Fibroblast of pulmonary artery (primary cell): ENCODE results near the gene ZNF275.

Source experiments
- DNase-seq: peaks from one replicate; pipeline ENCODE4 v3.0.0-alpha.2; 2010; ENCODE audit warnings: low read depth
- H3K4me3 ChIP-seq: replicated peaks from 2 replicates; pipeline ENCODE4 v1.5.1; 2011; ENCODE audit warnings: low read depth, mild to moderate bottlenecking, control low read depth, low read length, moderate library complexity
- CTCF ChIP-seq: IDR thresholded peaks from 2 replicates; pipeline ENCODE4 v1.5.1; 2011; ENCODE audit warnings: mild to moderate bottlenecking, control low read depth, low read length, inconsistent platforms; ENCODE audit errors: missing control alignments

Gene ZNF275

GRCh38 chrX:153392642-153393321, 58.8 kb downstream of the ZNF275 start:
- DNase-seq: no peak
- no peak overlapping the region for H3K4me3 ChIP-seq
- no peak for TF ChIP-seq CTCF

GRCh38 chrX:153394612-153395011, 60.7 kb downstream of the ZNF275 start:
- H3K4me3 ChIP-seq: no peak overlapping the region
- TF ChIP-seq CTCF: no peak
- no peak for DNase-seq

- DNase-seq: no peak
- TF ChIP-seq CTCF: no peak
- H3K4me3 ChIP-seq: no peak overlapping the region
These were observed 61.8 kb downstream of the ZNF275 start for GRCh38 chrX:153395613-153396319.

GRCh38 chrX:153396320-153397195, 62.6 kb downstream of the ZNF275 start:
- H3K4me3 ChIP-seq: no peak overlapping the region
- DNase-seq: no peak
- TF ChIP-seq CTCF: no peak

GRCh38 chrX:153397256-153397960, 63.5 kb downstream of the ZNF275 start:
- no peak for DNase-seq
- H3K4me3 ChIP-seq: no peak overlapping the region
- TF ChIP-seq CTCF: no peak

- TF ChIP-seq CTCF: no peak
- no peak overlapping the region for H3K4me3 ChIP-seq
- DNase-seq: no peak
These were observed 64.5 kb downstream of the ZNF275 start for GRCh38 chrX:153398275-153398960.
